ENCODE measurements around the gene MAJIN. TPM values are rescaled to one million over a fixed set of nuclear protein-coding genes. Genes with fewer than 3 reads are reported as not detected.
"Not testable (repeated sequence)": the region's sequence is repeated elsewhere in the genome, so short reads cannot be mapped to it uniquely, and the experiment has no call there.

Gene MAJIN
- total RNA-seq, 2 experiments from 2014 or later, result 0.21 to 0.82 TPM

- ChIA-PET CTCF (interaction anchor here (1.0 kb wide), 1 partner anchor 26 kb away, joined by 3 read pairs; the partner anchor contains the start of gene ARL2), POLR2A (no interaction called here)
- intact Hi-C loops (cut with micrococcal nuclease), result no loop called here
These were observed 16.3 kb upstream of the MAJIN start for GRCh38 chr11:64987998-64988854.

GRCh38 chr11:64983339-64983738 is 11.4 kb upstream of the MAJIN start:
- H3K4me3 Mint-ChIP-seq; H3K4me1 Mint-ChIP-seq (ENCODE audit: low read depth); POLR2A ChIA-PET; CTCF ChIA-PET; H3K36me3 Mint-ChIP-seq; H3K9me3 Mint-ChIP-seq; H3K27ac Mint-ChIP-seq; intact Hi-C loops (cut with micrococcal nuclease); H3K27me3 Mint-ChIP-seq; DNase-seq: not testable (repeated sequence)

More at GRCh38 chr11:64987998-64988854, 16.3 kb upstream of the MAJIN start:
- Mint-ChIP-seq H3K9me3 (no peaks in the 10 kb centered on the region), H3K4me1 (ENCODE audit: low read depth) (peaks cover 13% of the 10 kb centered on the region), H3K27me3 (peaks cover 2% of the 10 kb centered on the region), H3K36me3 (no peaks in the 10 kb centered on the region), H3K4me3 (no peak overlapping the region), H3K27ac (no peak overlapping the region)
- DNase-seq, result no peak

- no peak for DNase-seq
- H3K4me3 Mint-ChIP-seq, result no peak overlapping the region
- CTCF ChIA-PET, result interaction anchor here (1.2 kb wide), 1 partner anchor 111 kb away, joined by 3 read pairs; no protein-coding TSS in a partner anchor
- peaks cover 4% of the 10 kb centered on the region for H3K4me1 Mint-ChIP-seq (ENCODE audit: low read depth)
- no peaks in the 10 kb centered on the region for H3K9me3 Mint-ChIP-seq
- no peaks in the 10 kb centered on the region for H3K36me3 Mint-ChIP-seq
- intact Hi-C loops (cut with micrococcal nuclease), result no loop called here
- POLR2A ChIA-PET, result no interaction called here
- no peak overlapping the region for H3K27ac Mint-ChIP-seq
- H3K27me3 Mint-ChIP-seq, result no peaks in the 10 kb centered on the region
These were observed 4.7 kb upstream of the MAJIN start for GRCh38 chr11:64976651-64977050.

- no peaks in the 10 kb centered on the region for H3K36me3 Mint-ChIP-seq
- ChIA-PET POLR2A (no interaction called here), CTCF (no interaction called here)
- intact Hi-C loops (cut with micrococcal nuclease), result loop anchor here (5.0 kb wide), 2 partner anchors 57 to 107 kb away; partner anchors contain the start of gene ATG2A
- H3K9me3 Mint-ChIP-seq, result no peaks in the 10 kb centered on the region
- no peak overlapping the region for H3K4me3 Mint-ChIP-seq
- no peak overlapping the region for H3K27ac Mint-ChIP-seq
- no peak for DNase-seq
- peaks cover 20% of the 10 kb centered on the region for H3K4me1 Mint-ChIP-seq (ENCODE audit: low read depth)
- H3K27me3 Mint-ChIP-seq, result no peaks in the 10 kb centered on the region
These were observed 2.2 kb upstream of the MAJIN start for GRCh38 chr11:64974124-64974523.

- ChIA-PET POLR2A (interaction anchor here (1.1 kb wide), 1 partner anchor 46 kb away, joined by 6 read pairs; the partner anchor contains the start of gene PPP2R5B), CTCF (no interaction called here)
- Mint-ChIP-seq H3K4me1 (ENCODE audit: low read depth) (peaks cover 45% of the 10 kb centered on the region), H3K27me3 (no peaks in the 10 kb centered on the region), H3K27ac (peak overlapping the region; percentile 90), H3K36me3 (no peaks in the 10 kb centered on the region), H3K4me3 (peak overlapping the region; percentile 66), H3K9me3 (no peaks in the 10 kb centered on the region)
- intact Hi-C loops (cut with micrococcal nuclease), result loop anchor here (5.0 kb wide), 2 partner anchors 53 to 103 kb away; partner anchors contain the start of gene ATG2A
- peak; percentile 67 for DNase-seq
These were observed 1.2 kb downstream of the MAJIN start for GRCh38 chr11:64970731-64971151.

- Mint-ChIP-seq H3K9me3 (no peaks in the 10 kb centered on the region), H3K36me3 (no peaks in the 10 kb centered on the region), H3K4me3 (no peak overlapping the region), H3K27me3 (no peaks in the 10 kb centered on the region), H3K4me1 (ENCODE audit: low read depth) (peaks cover 51% of the 10 kb centered on the region), H3K27ac (peak overlapping the region; percentile 57)
- DNase-seq, result no peak
- ChIA-PET POLR2A (interaction anchor here (0.6 kb wide), 2 partner anchors 104 to 763 kb away, joined by 3 to 6 read pairs; no protein-coding TSS in a partner anchor), CTCF (interaction anchor here (0.6 kb wide), 2 partner anchors 153 to 547 kb away, joined by 3 to 4 read pairs; partner anchors contain the start of gene MRPL49)
- intact Hi-C loops (cut with micrococcal nuclease), result no loop called here
These were observed 2.7 kb downstream of the MAJIN start for GRCh38 chr11:64969209-64969608.

- no peaks in the 10 kb centered on the region for H3K9me3 Mint-ChIP-seq
- intact Hi-C loops (cut with micrococcal nuclease), result no loop called here
- H3K36me3 Mint-ChIP-seq, result no peaks in the 10 kb centered on the region
- ChIA-PET POLR2A (no interaction called here), CTCF (interaction anchor here (0.6 to 1.0 kb wide), 2 partner anchors 79 to 116 kb away, joined by 3 read pairs; no protein-coding TSS in a partner anchor)
- H3K27ac Mint-ChIP-seq, result peak overlapping the region; percentile 60
- H3K4me1 Mint-ChIP-seq (ENCODE audit: low read depth), result peaks cover 51% of the 10 kb centered on the region
- no peaks in the 10 kb centered on the region for H3K27me3 Mint-ChIP-seq
- peak; percentile 42 for DNase-seq
- no peak overlapping the region for H3K4me3 Mint-ChIP-seq
These were observed 4.5 kb downstream of the MAJIN start for GRCh38 chr11:64967375-64967774.

GRCh38 chr11:64963072-64963631 is 8.8 kb downstream of the MAJIN start:
- Mint-ChIP-seq H3K9me3 (no peaks in the 10 kb centered on the region), H3K36me3 (no peaks in the 10 kb centered on the region), H3K27me3 (peaks cover 2% of the 10 kb centered on the region), H3K4me3 (no peak overlapping the region), H3K27ac (no peak overlapping the region), H3K4me1 (ENCODE audit: low read depth) (peaks cover 28% of the 10 kb centered on the region)
- intact Hi-C loops (cut with micrococcal nuclease), result no loop called here
- ChIA-PET POLR2A (no interaction called here), CTCF (interaction anchor here (1.2 kb wide), 1 partner anchor 52 kb away, joined by 4 read pairs; no protein-coding TSS in a partner anchor)
- DNase-seq, result no peak

GRCh38 chr11:64960719-64961118 is 11.2 kb downstream of the MAJIN start:
- POLR2A ChIA-PET, result no interaction called here
- intact Hi-C loops (cut with micrococcal nuclease), result no loop called here
- DNase-seq, result no peak
- H3K4me3 Mint-ChIP-seq, result no peak overlapping the region
- H3K36me3 Mint-ChIP-seq, result no peaks in the 10 kb centered on the region
- no peaks in the 10 kb centered on the region for H3K9me3 Mint-ChIP-seq
- peaks cover 8% of the 10 kb centered on the region for H3K4me1 Mint-ChIP-seq (ENCODE audit: low read depth)
- no peak overlapping the region for H3K27ac Mint-ChIP-seq
- H3K27me3 Mint-ChIP-seq, result peaks cover 2% of the 10 kb centered on the region
- CTCF ChIA-PET, result no interaction called here

GRCh38 chr11:64959498-64959897 is 12.4 kb downstream of the MAJIN start:
- Mint-ChIP-seq H3K4me3 (no peak overlapping the region), H3K27ac (no peak overlapping the region), H3K27me3 (peaks cover 2% of the 10 kb centered on the region), H3K36me3 (no peaks in the 10 kb centered on the region), H3K4me1 (ENCODE audit: low read depth) (no peaks in the 10 kb centered on the region), H3K9me3 (no peaks in the 10 kb centered on the region)
- CTCF ChIA-PET, result no interaction called here
- intact Hi-C loops (cut with micrococcal nuclease), result no loop called here
- POLR2A ChIA-PET, result no interaction called here
- no peak for DNase-seq

- POLR2A ChIA-PET, result no interaction called here
- Mint-ChIP-seq H3K9me3 (no peaks in the 10 kb centered on the region), H3K27me3 (peaks cover 1% of the 10 kb centered on the region), H3K27ac (no peak overlapping the region), H3K4me3 (no peak overlapping the region), H3K4me1 (ENCODE audit: low read depth) (no peaks in the 10 kb centered on the region), H3K36me3 (no peaks in the 10 kb centered on the region)
- DNase-seq, result no peak
- CTCF ChIA-PET, result interaction anchor here (0.7 to 1.4 kb wide), 2 partner anchors 10 to 60 kb away, joined by 3 to 7 read pairs; partner anchors contain the start of gene ARL2
- intact Hi-C loops (cut with micrococcal nuclease), result no loop called here
These were observed 17.7 kb downstream of the MAJIN start for GRCh38 chr11:64954201-64954600.

- H3K27me3 Mint-ChIP-seq, result peaks cover 1% of the 10 kb centered on the region
- intact Hi-C loops (cut with micrococcal nuclease), result no loop called here
- POLR2A ChIA-PET, result no interaction called here
- H3K4me3 Mint-ChIP-seq, result no peak overlapping the region
- H3K27ac Mint-ChIP-seq, result no peak overlapping the region
- no peaks in the 10 kb centered on the region for H3K9me3 Mint-ChIP-seq
- CTCF ChIA-PET, result interaction anchor here (1.3 kb wide), 1 partner anchor 15 kb away, joined by 4 read pairs; no protein-coding TSS in a partner anchor
- H3K4me1 Mint-ChIP-seq (ENCODE audit: low read depth), result no peaks in the 10 kb centered on the region
- DNase-seq, result no peak
- no peaks in the 10 kb centered on the region for H3K36me3 Mint-ChIP-seq
These were observed 20.4 kb downstream of the MAJIN start for GRCh38 chr11:64951529-64951928.
